Omental fat pad (tissue), 4 donors: Measurements from ENCODE around the gene ARL14. TPM values are rescaled to one million over a fixed set of nuclear protein-coding genes. Genes with fewer than 3 reads are reported as not detected.

Experiments
- ATAC-seq: fragments of 150-250 bp; one replicate; pipeline ENCODE4 v1.9.1; 2016; ENCODE audit warnings: mild to moderate bottlenecking, moderate library complexity; ENCODE audit not compliant: low FRiP score
- DNase-seq: peaks from one replicate; pipeline ENCODE4 v3.0.0-alpha.2; 2019; ENCODE audit warnings: low spot score
- CTCF ChIP-seq, 3 donors: fragments of 450-650 bp; IDR thresholded peaks; one replicate each; pipeline ENCODE4 v1.5.1; 2016 to 2017; ENCODE audit warnings: antibody characterized with exemption in 3 of 3, mild to moderate bottlenecking in 3 of 3, moderate library complexity in 2 of 3
- total RNA-seq, 4 donors: library from RNA; depleted of rRNA; stranded (reverse); fragments of >200 nt; gene quantifications; one replicate each; pipeline ENCODE4 v1.1.0, GENCODE V29; 2016

The ARL14 gene
- total RNA-seq, 4 donors from 2014 or later: not detected

DNA sequence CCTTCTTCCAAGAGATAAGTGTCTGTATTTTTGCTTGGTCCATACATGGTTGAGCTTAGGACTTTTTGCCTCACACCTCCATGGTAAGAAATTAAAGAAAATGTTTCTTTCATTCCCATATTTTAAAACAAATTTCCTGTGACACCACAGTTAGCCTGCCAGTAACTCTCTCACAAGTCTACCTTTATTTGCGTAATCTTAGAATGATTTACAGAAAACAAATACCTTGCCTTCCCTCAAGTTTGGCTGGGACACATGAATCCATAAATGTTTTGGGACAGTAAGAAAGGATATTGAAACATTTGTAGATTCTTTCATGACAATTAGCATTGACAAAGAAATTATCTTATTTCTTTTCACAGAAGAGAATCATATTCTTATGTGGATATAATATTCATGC is 3.8 kb upstream of the ARL14 start:
- ATAC-seq: no peak
- no peak for TF ChIP-seq CTCF (IDR thresholded peaks at IDR 0.05)
- no peak for DNase-seq

DNA sequence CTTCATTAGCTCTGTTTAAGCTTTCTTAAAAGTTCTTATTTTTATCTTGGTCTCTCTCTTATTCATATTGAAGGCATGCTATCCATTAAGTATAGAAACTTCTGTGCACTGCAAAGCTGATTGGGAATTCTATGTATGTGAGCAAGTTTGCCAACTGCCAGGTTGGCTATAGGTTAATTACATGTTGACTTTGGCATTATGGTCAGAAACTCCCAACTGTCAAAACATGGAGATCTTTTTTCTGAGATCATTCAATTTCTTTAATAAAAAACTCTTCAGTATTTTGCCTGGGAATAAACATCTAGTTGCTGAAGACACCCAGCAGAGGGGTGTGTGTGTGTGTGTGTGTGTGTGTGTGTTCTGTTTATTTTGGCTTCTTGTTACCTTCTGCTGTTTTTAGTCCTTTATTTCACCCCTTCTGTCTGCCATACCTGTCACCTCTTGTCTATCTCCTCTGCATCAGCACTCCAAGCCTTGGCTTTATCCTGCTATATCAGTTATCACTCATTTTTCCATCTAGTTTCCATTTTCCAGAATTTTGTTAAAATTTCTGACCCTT is 1.3 kb upstream of the ARL14 start:
- DNase-seq (no peak), ATAC-seq (no peak)
- no peak for TF ChIP-seq CTCF (IDR thresholded peaks at IDR 0.05)

- ATAC-seq: no peak
- TF ChIP-seq CTCF (IDR thresholded peaks at IDR 0.05): no peak
- DNase-seq: no peak
Measured at GRCh38 chr3:160677459-160677881, 510 bp downstream of the ARL14 start.

- ATAC-seq (no peak), DNase-seq (no peak)
- no peak for TF ChIP-seq CTCF (IDR thresholded peaks at IDR 0.05)
Measured at GRCh38 chr3:160678292-160678842, 1.4 kb downstream of the ARL14 start.

- ATAC-seq: no peak
- DNase-seq: no peak
- TF ChIP-seq CTCF (IDR thresholded peaks at IDR 0.05): no peak
Measured at GRCh38 chr3:160684368-160684740, 7.4 kb downstream of the ARL14 start.

DNA sequence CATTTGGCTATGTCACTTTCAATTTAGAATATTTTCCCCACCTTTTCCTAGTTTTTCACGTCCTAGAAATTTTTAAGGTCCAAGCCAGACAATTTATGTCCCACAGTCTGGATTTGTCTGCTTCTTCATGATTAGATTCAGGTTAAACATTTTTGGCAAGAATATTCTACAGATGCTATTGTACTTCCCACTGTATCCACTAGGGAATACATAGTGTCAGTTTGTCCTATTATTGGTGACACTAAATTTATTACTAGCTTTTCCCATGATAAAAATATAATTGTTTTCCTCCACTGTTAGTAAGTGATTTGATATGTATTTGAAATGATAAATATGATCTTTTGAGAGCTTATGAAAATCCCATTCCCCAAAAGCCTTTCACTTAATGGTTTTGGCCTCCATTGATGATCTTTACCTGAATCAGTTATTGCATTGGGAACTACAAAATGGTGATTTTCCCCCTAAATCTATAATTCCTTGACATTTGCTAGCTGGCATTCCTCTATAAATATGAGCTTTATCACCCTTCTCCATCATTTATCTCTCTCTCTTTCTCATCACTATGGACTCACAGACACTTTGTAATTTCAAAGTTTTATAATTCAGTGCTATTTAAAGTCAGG is 8.3 kb downstream of the ARL14 start:
- TF ChIP-seq CTCF (IDR thresholded peaks at IDR 0.05): no peak
- no peak for ATAC-seq
- no peak for DNase-seq

DNA sequence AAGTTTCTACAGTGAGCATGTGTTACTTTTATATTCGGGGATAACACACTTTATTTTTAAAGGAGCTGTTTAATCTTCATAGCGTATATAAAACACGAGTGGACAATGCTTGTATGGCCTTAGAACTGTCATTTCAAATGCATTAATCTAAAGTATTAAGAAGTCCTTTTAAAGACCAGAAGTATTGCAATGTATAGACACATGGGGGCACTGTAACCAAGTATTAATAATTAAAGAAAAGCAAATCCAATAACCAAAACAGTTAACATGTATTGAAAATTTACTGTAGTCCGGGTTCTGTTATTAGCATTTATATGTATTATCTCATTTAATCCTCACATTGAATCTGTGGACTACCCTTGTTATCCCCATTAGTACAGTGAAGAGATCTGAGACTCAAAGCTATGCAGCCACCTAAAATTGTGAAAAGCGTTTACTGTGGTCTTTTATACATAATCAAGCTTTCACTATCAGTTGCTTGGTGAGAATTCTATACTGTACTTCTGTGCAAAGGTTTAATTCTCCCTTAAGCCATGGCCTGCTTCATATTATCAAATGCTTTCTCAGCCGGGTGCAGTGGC is 10.1 kb downstream of the ARL14 start:
- DNase-seq (no peak), ATAC-seq (no peak)
- TF ChIP-seq CTCF (IDR thresholded peaks at IDR 0.05): no peak
